ENCODE data around the gene COL4A1. TPM values are rescaled to one million over a fixed set of nuclear protein-coding genes. Genes with fewer than 3 reads are reported as not detected.

The COL4A1 gene
- total RNA-seq, 1 experiment from 2014 or later = 269 TPM

- Histone ChIP-seq H3K9me3 (replicated peaks) (no peaks in the 10 kb centered on the region), H3K27me3 (no peaks in the 10 kb centered on the region), H3K27ac (no peak overlapping the region), H3K36me3 (peaks cover 47% of the 10 kb centered on the region), H3K4me3 (no peak overlapping the region), H3K4me1 (peaks cover 2% of the 10 kb centered on the region)
- no peak for DNase-seq
Observed at GRCh38 chr13:110336108-110336507, 29.2 kb upstream of the COL4A1 start.

GRCh38 chr13:110334841-110335490 lies 28.0 kb upstream of the COL4A1 start:
- Histone ChIP-seq H3K4me3 (no peak overlapping the region), H3K9me3 (replicated peaks) (no peaks in the 10 kb centered on the region), H3K36me3 (peaks cover 46% of the 10 kb centered on the region), H3K4me1 (peaks cover 5% of the 10 kb centered on the region), H3K27ac (no peak overlapping the region), H3K27me3 (no peaks in the 10 kb centered on the region)
- DNase-seq = no peak

GRCh38 chr13:110334256-110334655 lies 27.3 kb upstream of the COL4A1 start:
- H3K4me3 ChIP-seq = no peak overlapping the region
- no peaks in the 10 kb centered on the region for H3K9me3 ChIP-seq (replicated peaks)
- no peaks in the 10 kb centered on the region for H3K27me3 ChIP-seq
- no peak overlapping the region for H3K27ac ChIP-seq
- peaks cover 41% of the 10 kb centered on the region for H3K36me3 ChIP-seq
- H3K4me1 ChIP-seq = peaks cover 9% of the 10 kb centered on the region
- no peak for DNase-seq

- Histone ChIP-seq H3K27me3 (no peaks in the 10 kb centered on the region), H3K27ac (no peak overlapping the region), H3K4me1 (peaks cover 13% of the 10 kb centered on the region), H3K9me3 (replicated peaks) (no peaks in the 10 kb centered on the region), H3K36me3 (peaks cover 41% of the 10 kb centered on the region), H3K4me3 (no peak overlapping the region)
- DNase-seq = no peak
Observed at GRCh38 chr13:110333837-110334236, 26.9 kb upstream of the COL4A1 start.

GRCh38 chr13:110332750-110333149 lies 25.8 kb upstream of the COL4A1 start:
- Histone ChIP-seq H3K27me3 (no peaks in the 10 kb centered on the region), H3K4me3 (no peak overlapping the region), H3K4me1 (peaks cover 19% of the 10 kb centered on the region), H3K9me3 (replicated peaks) (no peaks in the 10 kb centered on the region), H3K36me3 (peaks cover 42% of the 10 kb centered on the region), H3K27ac (no peak overlapping the region)
- DNase-seq = no peak

GRCh38 chr13:110331362-110331761 lies 24.4 kb upstream of the COL4A1 start:
- H3K27me3 ChIP-seq = no peaks in the 10 kb centered on the region
- no peak overlapping the region for H3K27ac ChIP-seq
- DNase-seq = no peak
- H3K4me1 ChIP-seq = peaks cover 26% of the 10 kb centered on the region
- peaks cover 39% of the 10 kb centered on the region for H3K36me3 ChIP-seq
- H3K9me3 ChIP-seq (replicated peaks) = no peaks in the 10 kb centered on the region
- no peak overlapping the region for H3K4me3 ChIP-seq

- Histone ChIP-seq H3K4me1 (peaks cover 27% of the 10 kb centered on the region), H3K36me3 (peaks cover 33% of the 10 kb centered on the region), H3K27me3 (no peaks in the 10 kb centered on the region), H3K27ac (peak overlapping the region; percentile 71), H3K9me3 (replicated peaks) (no peaks in the 10 kb centered on the region), H3K4me3 (peak overlapping the region; percentile 43)
- peak in 1 of 2 experiments; percentile 27 for DNase-seq
Observed at GRCh38 chr13:110330491-110331011, 23.6 kb upstream of the COL4A1 start.

- Histone ChIP-seq H3K27me3 (no peaks in the 10 kb centered on the region), H3K4me1 (peaks cover 27% of the 10 kb centered on the region), H3K4me3 (peak overlapping the region; percentile 43), H3K27ac (peak overlapping the region; percentile 71), H3K36me3 (peaks cover 32% of the 10 kb centered on the region), H3K9me3 (replicated peaks) (no peaks in the 10 kb centered on the region)
- peak; percentile 41 to 67 for DNase-seq
Observed at GRCh38 chr13:110329798-110330461, 23.0 kb upstream of the COL4A1 start.

- Histone ChIP-seq H3K4me1 (peaks cover 27% of the 10 kb centered on the region), H3K36me3 (peaks cover 30% of the 10 kb centered on the region), H3K27me3 (no peaks in the 10 kb centered on the region), H3K27ac (peak overlapping the region; percentile 71), H3K9me3 (replicated peaks) (no peaks in the 10 kb centered on the region), H3K4me3 (peak overlapping the region; percentile 43)
- peak in 1 of 2 experiments; percentile 35 for DNase-seq
Observed at GRCh38 chr13:110329258-110329657, 22.3 kb upstream of the COL4A1 start.

GRCh38 chr13:110328573-110328972 lies 21.6 kb upstream of the COL4A1 start:
- peaks cover 28% of the 10 kb centered on the region for H3K36me3 ChIP-seq
- H3K4me3 ChIP-seq = no peak overlapping the region
- H3K27ac ChIP-seq = no peak overlapping the region; the same call in 1 of the 2 replicates
- no peaks in the 10 kb centered on the region for H3K9me3 ChIP-seq (replicated peaks)
- peaks cover 28% of the 10 kb centered on the region for H3K4me1 ChIP-seq
- no peaks in the 10 kb centered on the region for H3K27me3 ChIP-seq
- DNase-seq = no peak

- no peak overlapping the region for H3K4me3 ChIP-seq
- H3K27me3 ChIP-seq = no peaks in the 10 kb centered on the region
- no peak for DNase-seq
- no peak overlapping the region for H3K27ac ChIP-seq
- no peaks in the 10 kb centered on the region for H3K9me3 ChIP-seq (replicated peaks)
- peaks cover 17% of the 10 kb centered on the region for H3K36me3 ChIP-seq
- peaks cover 35% of the 10 kb centered on the region for H3K4me1 ChIP-seq
Observed at GRCh38 chr13:110327051-110327721, 20.2 kb upstream of the COL4A1 start.

GRCh38 chr13:110326263-110326904 lies 19.4 kb upstream of the COL4A1 start:
- Histone ChIP-seq H3K4me1 (peaks cover 35% of the 10 kb centered on the region), H3K36me3 (peaks cover 14% of the 10 kb centered on the region), H3K27me3 (no peaks in the 10 kb centered on the region), H3K27ac (no peak overlapping the region), H3K4me3 (no peak overlapping the region), H3K9me3 (replicated peaks) (no peaks in the 10 kb centered on the region)
- peak; percentile 24 to 36 for DNase-seq

- H3K4me1 ChIP-seq = peaks cover 39% of the 10 kb centered on the region
- H3K27ac ChIP-seq = peak overlapping the region; percentile 33; the same call in 1 of the 2 replicates
- no peak for DNase-seq
Observed at GRCh38 chr13:110324026-110324749, 17.2 kb upstream of the COL4A1 start.

More at GRCh38 chr13:110324026-110324749, 17.2 kb upstream of the COL4A1 start:
- Histone ChIP-seq H3K36me3 (peaks cover 14% of the 10 kb centered on the region), H3K4me3 (no peak overlapping the region), H3K27me3 (no peaks in the 10 kb centered on the region), H3K9me3 (replicated peaks) (no peaks in the 10 kb centered on the region)
